ENCODE results near the gene CUL3.
"Not testable (repeated sequence)": the region's sequence is repeated elsewhere in the genome, so short reads cannot be mapped to it uniquely, and the experiment has no call there.

GRCh38 chr2:224603746-224604500 is 18.8 kb upstream of the CUL3 start:
- not testable (repeated sequence) for TF ChIP-seq POLR2AphosphoS5 (IDR thresholded peaks at IDR 0.05; ENCODE audit: low read depth, low read length); POLR2A (IDR thresholded peaks at IDR 0.05; ENCODE audit: borderline replicate concordance, extremely low read depth, insufficient read depth, insufficient read length)
